GM04503 (cell line): Measurements from ENCODE around the gene DENND2C.

Source experiments
- DNase-seq: peaks from one replicate; pipeline ENCODE4 v3.0.0-alpha.2; 2012; ENCODE audit warnings: low read depth

The DENND2C gene

GRCh38 chr1:114676115-114676514 lies 6.3 kb upstream of the DENND2C start:
- DNase-seq, result no peak

- no peak for DNase-seq
Measured at GRCh38 chr1:114671939-114672275, 2.1 kb upstream of the DENND2C start.

GRCh38 chr1:114671011-114671938 lies 1.4 kb upstream of the DENND2C start:
- DNase-seq, result no peak

- DNase-seq, result peak; percentile 77
Measured at GRCh38 chr1:114670083-114671010, 498 bp upstream of the DENND2C start.

GRCh38 chr1:114668784-114669561 lies 876 bp downstream of the DENND2C start:
- peak; percentile 10 for DNase-seq

- no peak for DNase-seq
Measured at GRCh38 chr1:114668373-114668772, 1.5 kb downstream of the DENND2C start.

GRCh38 chr1:114666954-114667353 lies 2.9 kb downstream of the DENND2C start:
- DNase-seq, result no peak

GRCh38 chr1:114660238-114660637 lies 9.6 kb downstream of the DENND2C start:
- no peak for DNase-seq

GRCh38 chr1:114651893-114652292 lies 18.0 kb downstream of the DENND2C start:
- DNase-seq, result no peak

GRCh38 chr1:114648503-114648902 lies 21.3 kb downstream of the DENND2C start:
- DNase-seq, result no peak

- no peak for DNase-seq
Measured at GRCh38 chr1:114641377-114641776, 28.5 kb downstream of the DENND2C start.

- no peak for DNase-seq
Measured at GRCh38 chr1:114638910-114639309, 30.9 kb downstream of the DENND2C start.

- DNase-seq, result no peak
Measured at GRCh38 chr1:114632427-114632826, 37.4 kb downstream of the DENND2C start.

- DNase-seq, result no peak
Measured at GRCh38 chr1:114627107-114627506, 42.7 kb downstream of the DENND2C start.

- DNase-seq, result no peak
Measured at GRCh38 chr1:114623364-114623763, 46.5 kb downstream of the DENND2C start.

- DNase-seq, result no peak
Measured at GRCh38 chr1:114620419-114620818, 49.4 kb downstream of the DENND2C start.

GRCh38 chr1:114618606-114619005 lies 51.2 kb downstream of the DENND2C start:
- DNase-seq, result no peak

- no peak for DNase-seq
Measured at GRCh38 chr1:114610546-114611245, 59.2 kb downstream of the DENND2C start.

- no peak for DNase-seq
Measured at GRCh38 chr1:114609826-114610225, 60.0 kb downstream of the DENND2C start.

GRCh38 chr1:114609026-114609425 lies 60.8 kb downstream of the DENND2C start:
- DNase-seq, result no peak

GRCh38 chr1:114607223-114607622 lies 62.6 kb downstream of the DENND2C start:
- DNase-seq, result no peak
